ENCODE data around the gene CYSLTR2. TPM values are rescaled to one million over a fixed set of nuclear protein-coding genes. Genes with fewer than 3 reads are reported as not detected.
A peak's percentile ranks its signal among the peaks of the same experiment; 100 is the strongest.

Gene CYSLTR2, protein sequence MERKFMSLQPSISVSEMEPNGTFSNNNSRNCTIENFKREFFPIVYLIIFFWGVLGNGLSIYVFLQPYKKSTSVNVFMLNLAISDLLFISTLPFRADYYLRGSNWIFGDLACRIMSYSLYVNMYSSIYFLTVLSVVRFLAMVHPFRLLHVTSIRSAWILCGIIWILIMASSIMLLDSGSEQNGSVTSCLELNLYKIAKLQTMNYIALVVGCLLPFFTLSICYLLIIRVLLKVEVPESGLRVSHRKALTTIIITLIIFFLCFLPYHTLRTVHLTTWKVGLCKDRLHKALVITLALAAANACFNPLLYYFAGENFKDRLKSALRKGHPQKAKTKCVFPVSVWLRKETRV
- total RNA-seq, result 2.4 TPM

DNA sequence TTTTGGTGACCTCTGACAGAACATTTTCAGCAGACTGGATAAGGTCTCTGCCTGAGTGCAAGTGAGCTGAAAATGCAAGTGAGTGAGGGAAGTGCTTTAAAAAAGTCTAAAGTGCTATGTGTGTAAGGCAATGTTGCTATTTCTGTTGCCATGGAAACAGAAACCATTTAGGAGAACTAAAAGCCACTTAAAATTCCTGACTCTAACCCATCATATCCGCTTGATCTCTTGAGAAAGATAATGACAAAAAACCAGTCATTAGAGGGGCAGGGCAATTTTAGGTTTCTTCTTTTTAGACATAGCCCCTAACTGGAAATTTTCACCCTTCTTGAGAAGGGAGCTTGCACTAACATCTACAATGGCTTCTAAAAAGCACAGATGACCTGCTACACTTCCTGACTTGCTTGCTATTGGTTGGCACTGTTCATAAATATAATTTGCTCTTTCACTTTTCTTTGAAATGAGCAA is at the start of gene CYSLTR2:
CYSLTR2 (plus strand) TSS at position 458 of the 468 bp plus-strand sequence. CDS start 52,889 bp downstream, outside the sequence.
- DNase-seq, result peak; percentile 47

DNA sequence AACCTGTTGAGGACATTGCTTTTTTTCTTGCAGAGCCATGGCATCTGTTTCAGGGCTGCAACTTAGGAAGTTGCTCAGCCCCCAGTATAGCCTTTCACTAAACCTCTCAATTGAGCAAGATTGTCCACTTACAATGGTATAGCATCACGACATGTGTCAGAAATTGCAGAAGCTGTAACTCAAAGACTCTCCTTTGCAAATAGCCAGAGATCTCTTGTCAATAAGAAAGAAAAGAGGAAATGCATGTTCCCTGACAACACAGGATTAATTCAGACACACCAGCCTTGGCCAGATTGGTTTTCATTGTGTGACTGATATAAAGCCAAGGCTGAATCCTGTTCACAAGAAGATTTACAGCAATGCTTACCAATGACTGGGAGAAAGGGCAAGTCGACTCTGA is 38.7 kb upstream of the CYSLTR2 start:
- no peak for DNase-seq

DNA sequence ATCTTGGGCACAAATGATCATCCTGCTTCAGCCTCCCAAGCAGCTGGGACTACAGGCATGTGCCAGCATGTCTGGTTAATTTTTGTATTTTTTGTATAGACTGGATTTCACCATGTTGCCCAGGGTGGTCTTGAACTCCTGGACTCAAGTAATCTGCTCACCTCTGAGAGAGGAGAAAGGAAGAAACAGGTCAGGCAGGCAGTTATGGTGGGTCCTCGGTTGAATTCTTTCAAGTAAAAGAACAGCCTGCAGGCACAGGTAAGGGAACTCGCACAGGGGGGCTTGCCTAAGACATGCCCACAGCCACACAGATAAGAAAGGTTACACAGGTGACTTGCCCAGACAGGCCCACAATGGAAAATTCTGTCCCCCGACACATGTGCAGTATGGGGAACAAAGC is 34.8 kb upstream of the CYSLTR2 start:
- DNase-seq, result no peak

DNA sequence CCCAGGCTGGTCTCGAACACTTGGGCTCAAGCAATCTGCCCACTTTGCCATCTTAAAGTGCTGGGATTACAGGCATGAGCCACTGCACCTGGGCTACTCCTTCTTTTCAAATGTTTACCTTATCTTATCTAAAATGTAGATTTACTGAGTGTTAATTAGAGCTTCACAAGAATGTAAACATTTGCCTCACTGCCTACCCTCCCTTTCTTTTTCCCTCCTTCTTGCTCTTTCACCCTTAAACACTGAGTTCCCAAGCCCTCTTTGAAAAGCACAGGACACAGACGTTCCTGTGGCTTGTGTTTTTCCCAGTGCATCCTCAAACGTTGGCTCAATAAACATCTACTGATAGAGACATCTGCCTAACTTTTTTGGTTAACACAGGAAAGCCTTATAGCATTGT is 32.7 kb upstream of the CYSLTR2 start:
- DNase-seq, result no peak

DNA sequence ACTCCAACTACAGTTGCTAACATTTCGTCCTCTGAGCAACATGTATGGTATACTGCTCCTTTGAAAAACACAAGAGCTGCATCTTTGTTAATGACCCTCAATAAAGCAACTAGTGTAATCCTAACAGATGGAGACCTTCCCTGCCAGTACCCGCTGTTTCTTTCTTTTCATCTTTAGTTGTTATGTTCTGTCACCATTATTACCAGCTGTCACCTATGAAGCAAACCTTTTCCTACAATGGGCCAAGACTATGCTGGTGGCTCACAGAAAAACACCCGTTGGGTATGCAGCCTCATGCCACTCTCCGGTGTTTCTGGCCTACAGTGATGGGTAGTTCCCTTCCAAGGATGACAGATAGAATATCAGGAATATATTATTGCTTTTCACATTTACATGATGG is 29.7 kb upstream of the CYSLTR2 start:
- no peak for DNase-seq

DNA sequence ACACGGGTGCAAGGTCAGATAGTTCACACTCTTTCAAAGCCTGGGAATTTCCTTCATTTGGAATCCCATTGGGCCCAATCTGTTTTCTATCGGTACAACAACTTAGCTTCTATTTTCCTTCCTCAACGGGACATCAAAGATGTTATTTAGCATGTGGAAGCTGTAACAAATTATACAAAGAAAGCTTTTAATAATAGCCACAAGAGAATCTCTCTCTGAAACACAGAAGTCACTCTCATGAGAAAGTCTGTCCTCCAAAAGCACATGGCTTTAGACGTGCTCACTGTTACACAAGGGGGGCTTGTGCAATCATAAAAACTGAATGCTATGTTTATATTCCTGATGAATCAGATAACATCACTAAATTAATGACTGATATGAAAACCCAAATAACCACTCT is 28.9 kb upstream of the CYSLTR2 start:
- peak; percentile 74 for DNase-seq

DNA sequence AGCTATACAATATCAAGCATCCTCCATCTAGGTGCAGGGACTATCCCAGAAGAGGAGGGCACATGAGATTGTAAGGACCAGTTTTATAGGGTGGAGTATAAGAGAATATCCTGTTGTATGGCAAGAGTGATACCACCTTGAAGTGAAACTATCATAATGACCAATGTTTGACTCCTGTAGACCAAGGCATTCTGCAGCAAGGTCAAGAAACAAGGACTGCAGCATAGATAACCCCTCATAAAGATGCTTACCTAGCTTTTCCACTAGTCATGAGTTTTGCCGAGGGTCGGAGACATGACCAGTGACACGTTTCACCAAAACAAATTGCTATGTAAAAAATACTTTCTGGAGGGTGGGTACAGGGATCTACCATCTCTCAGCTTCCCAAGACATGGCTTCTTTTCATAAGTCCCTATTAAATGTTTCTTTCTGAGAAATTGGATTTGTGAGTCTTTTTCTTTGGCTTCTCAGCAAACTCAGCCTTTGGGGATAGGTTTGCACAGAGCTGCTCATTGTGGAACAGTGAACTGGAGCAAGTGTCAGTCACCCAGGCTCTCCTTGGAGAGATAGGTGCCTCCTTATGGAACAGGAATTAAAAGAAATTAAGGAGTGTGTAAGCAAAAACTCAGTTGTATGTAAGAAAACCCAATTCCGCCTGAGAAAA is 28.2 kb upstream of the CYSLTR2 start:
- no peak for DNase-seq

DNA sequence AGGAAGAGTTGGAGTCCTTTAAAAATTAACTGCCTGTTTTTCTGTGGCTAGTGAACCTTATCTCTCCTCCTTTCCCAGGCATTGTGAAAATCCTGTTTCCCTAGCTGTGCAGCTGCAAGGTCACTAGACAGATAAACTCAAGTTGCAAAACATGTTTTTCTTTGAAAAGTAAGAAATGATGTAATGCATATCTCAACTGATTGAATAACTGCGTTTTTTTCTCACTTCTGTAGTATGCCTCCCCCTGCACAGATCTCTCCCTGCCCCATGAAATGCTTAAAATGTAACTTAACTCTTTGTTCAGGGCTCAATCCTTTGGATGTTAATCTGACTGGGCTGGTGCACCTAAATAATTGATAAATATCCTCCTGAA is 27.7 kb upstream of the CYSLTR2 start:
- peak; percentile 15 for DNase-seq

DNA sequence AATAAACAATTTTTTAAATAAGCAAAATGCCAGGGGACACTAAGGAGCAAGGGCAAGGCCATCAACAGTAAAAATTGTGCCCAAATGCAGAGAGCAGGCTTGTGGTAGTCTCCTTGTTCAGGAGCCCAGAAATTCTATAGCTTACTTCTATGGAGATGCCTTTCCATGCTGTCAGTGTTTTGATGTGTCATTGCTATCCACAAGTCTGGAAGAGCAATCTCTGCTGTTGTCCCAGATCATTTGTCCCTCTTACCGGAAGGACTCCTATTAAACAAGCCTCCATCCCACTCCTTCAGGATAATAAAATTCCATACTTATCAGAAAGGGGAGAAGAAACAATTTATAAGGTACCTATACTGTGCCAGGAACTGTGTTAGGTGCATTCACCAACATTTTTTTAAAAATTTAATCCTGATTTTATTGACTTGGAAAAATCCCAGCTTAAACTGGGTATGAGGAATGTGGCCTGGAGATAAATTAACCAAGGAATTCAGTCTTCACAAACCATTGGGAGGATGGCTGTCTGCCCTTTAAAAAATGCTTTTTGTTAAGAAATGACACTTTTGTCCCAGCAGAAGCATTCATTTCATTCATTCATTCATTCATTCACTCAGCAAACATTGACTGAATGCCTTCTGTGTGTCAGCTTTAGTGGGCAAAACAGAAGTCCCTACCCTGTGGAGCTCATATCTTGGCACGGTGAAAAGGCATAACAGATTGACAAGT is 26.8 kb upstream of the CYSLTR2 start:
- DNase-seq, result no peak

DNA sequence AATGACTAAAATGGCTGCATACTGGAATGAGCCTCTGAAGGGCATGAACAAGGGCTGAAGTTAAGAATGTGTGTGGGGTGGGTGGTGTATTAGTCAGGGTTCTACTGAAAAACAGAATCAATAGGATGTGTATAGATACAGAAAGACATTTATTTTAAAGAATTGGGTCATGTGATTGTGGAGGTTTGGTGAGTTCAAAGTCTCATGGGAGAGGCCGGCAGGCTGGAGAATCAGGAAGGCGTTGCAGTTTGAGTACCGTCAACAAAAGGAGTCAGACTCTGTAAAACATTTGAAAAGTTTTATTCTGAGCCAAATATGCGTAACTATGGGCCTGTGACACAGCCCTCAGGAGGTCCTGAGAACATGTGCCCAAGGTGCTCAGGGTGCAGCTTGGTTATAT is 24.5 kb upstream of the CYSLTR2 start:
- DNase-seq, result no peak

DNA sequence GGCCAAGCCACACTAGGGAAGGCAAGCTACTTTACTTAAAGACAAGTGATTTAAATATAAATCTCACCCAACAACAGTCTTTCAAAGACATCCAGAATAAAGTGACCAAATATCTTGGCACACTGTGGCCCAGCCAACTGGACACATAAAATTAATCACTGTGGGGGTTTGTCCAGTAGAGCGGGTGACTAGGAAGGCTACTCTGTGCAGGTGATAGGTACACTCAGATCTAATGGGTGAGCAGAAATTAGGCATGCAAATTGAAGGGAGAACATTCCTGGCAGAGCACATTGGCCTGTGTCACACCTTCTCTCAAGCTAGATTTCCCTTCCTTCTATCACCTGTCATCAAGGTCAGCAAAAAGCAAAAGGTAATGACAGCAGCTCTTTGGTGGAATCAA is 23.4 kb upstream of the CYSLTR2 start:
- DNase-seq, result no peak

DNA sequence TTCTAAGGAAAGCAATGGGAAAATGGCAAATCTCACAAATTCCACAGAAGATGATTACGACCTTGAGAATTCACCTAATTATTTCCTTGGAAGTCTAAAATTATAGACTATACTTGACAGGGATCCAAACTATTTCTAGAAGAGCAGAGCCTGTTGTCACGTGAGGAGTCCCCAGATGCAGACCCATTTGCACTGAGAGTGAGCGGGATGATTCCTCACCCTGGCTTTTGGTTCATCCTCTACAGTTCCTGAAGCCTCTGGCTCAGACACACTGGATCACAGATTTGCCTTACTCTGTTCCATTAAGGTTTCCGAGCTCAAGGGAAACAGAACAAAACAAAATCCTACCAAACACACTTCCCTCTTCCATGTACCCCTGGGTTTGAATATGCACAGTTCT is 23.0 kb upstream of the CYSLTR2 start:
- peak; percentile 4 for DNase-seq

DNA sequence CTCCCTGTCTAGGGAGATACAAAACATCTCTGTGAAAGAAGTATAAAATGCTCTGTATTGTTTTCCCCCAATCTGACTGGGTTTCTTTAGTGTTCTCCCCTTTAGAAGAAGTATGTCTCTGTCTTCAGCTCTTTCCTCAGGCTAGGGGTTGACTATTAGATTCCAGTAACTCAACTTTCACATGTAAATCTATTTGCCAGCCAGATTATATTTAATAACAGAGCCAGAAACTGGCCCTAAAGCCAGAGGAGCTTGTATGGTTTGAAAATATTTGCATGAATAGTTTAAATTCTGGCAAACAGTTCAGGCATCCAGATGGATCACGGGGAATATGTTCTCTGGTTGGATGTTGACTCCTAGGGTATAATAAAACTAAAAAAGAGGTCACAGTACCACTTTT is 22.3 kb upstream of the CYSLTR2 start:
- DNase-seq, result no peak

DNA sequence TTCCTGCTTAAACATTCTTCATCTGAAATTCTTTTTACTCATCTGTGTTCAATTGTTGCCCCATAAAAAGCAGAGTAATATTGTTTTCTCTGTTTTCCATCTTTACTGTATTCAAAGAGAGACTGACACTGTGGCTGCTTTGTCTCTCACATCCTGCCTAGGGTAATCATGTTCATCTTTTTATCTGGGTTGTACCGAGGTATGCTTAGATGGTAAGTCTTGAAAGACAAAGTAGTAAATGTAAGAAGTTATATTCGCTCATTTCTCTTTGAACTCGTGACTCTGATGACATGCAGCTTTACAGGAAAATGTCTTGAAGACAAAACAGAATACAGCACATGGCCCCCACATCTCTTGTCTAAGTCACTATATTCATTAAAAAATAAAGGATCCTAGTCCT is 20.0 kb upstream of the CYSLTR2 start:
- DNase-seq, result no peak

DNA sequence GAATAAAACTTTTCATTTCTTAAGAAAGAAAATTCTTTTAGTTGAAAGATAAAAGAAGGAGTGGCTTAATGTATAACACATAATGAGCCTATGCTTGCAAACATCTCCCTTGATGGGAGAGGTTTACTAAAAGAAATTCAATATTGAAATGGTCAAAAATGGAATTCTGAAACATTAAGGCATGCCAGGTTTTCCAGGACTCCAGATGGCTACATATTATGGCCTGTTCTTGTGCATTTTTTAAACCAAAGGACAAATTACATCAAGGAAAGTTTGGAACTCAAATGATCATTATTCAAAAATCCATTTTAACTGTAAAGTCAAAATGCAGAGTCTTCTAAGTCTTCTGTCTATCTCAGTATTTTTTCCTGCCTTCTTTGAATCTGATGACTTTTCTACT is 19.1 kb upstream of the CYSLTR2 start:
- DNase-seq, result no peak

DNA sequence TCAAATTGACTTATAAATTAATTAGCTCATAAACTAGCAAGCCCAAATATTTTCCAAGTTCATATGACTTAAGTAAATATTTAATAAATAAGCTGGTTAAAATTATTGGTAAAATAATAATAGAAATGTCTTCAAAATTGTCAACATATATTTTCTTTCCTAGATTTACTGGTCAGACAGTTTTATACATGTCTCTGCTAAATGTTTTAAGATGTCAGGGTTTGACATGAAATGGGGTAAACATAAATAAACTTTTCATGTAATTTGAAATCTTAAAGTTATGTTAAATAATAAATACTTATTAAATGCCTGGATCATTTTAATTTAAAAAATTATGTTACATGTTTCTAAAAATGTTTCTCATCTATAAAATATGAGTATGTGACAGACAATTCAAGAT is 18.3 kb upstream of the CYSLTR2 start:
- DNase-seq, result no peak

DNA sequence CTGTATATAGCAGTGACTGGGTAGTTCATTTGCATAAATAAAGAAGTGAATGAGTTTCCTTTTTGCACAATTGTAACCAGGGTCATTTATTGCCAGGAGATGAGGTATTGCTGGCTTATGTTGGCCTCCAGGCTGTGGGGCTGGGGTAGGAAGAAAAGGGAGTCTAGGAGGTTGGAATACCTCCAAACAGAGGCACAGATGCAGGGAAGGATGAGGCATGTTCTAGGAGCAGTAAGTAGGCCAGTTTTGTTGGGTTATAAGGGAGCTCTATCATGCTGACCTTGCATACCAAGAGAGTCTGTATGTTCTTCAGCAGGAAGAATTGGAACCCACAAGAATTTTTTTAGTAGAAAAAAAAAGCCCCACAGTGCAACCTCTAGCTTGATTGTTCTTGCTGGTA is 17.2 kb upstream of the CYSLTR2 start:
- DNase-seq, result no peak

DNA sequence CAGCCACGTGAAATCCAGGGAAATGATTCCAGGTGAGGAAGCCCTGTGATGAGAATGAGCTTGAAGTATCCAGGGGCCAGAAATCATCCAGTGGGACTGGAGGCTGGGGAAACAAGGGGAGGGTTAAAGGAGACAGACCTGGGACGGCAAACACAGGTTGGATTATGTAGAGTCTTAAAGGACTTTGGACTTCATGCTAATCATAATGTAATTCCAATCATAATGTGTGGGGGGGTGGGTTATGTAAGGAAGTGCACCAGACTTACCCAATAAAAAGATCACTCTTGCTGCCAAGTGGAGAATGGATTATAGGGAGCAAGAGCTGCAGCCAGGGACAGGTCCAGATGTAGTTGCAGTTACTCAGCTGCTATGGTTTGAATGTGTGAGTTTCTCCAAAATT is 16.1 kb upstream of the CYSLTR2 start:
- no peak for DNase-seq

DNA sequence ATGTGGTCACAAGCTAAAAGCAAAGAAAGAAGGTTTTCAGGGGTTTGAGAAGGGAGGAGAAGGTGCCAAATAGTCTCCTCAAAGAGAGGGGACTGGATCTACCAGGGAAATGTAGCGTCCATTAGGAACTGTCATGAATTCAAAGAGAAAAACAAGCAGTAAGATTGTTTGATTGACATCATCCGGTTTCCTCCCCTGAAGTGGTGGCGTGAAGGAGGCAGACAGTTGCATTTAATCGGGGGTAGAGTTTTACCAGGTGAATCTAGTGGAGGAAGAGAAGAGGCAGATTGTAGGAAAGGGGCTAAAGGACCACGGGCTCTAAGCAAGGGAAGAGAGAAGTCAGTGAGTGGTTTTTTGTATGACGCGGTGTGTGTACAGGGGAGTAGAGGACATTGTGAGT is 13.0 kb upstream of the CYSLTR2 start:
- DNase-seq, result no peak

DNA sequence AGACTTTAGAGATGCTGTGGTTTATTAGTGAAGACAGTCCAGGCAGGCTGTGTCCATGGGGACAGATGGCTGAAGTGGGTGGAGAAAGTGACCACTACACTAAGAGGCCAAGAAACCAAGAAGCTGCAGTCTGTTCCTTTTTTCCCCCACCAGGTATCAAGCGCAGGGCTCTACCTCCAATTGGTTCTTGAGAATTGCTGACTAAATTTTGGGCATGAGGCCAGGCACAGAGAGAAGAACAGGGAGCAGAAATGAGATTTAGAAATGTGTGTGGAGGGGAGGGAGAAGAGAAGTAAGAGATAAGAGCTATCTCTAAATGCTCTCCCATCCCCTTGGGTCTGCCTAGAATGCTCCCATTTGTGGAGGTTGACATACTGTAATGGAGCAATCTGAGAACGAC is 12.3 kb upstream of the CYSLTR2 start:
- DNase-seq, result no peak

DNA sequence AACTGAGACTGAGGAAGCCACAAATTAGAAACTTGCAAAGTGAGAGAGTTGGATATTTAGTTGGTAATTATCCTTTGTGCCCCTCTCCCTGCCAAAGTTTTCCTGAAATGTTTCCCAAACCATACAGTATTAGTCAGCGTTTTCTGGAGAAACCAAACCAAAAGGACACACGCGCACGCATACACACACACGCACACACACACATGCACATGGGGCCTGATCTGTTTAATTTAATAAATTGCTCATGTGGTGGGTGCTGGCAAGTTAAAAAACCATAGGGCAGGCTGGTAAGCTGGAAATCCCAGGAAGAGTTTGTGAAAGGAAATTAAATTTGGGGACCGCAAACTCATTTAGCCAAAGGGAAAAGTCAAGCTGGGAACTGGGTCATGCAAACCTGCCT is 11.7 kb upstream of the CYSLTR2 start:
- DNase-seq, result no peak

DNA sequence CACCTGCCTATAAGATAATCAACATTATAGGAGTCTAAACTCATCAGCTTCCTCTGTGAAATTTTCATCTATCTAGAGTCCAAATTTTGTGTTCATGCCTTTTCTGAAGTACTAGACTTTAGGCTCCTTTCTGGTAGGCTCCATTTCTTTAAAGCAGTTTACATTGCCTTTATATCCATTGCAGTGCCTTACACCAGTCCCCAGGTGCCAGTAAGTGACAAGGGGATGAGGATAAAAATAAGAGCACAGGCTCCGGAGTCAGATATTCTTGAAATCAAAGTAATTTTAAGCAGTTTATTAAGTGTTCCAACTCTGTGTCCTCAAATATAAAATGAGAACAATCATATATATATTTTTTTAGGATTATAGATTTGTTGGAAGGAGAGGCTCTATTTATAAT is 10.6 kb upstream of the CYSLTR2 start:
- no peak for DNase-seq

DNA sequence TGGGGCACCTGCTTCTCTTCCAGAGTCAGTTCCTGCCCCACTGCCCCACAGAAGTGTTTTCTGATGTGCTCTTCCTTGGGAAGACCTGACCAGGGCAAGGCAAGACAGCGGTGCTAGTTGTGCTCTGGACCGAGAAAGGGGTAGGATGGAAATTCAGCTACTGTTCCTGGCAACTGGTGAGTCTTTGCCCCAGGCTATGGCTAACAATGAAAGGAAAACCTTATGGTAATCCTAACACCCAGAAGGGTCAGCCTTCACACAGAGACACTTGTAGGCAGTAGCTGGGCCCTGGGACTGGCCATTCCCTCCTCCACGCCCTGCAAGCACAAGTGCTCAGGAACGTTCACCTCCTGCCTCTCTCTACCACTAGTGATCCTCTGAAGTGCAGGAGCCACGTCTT is 9.6 kb upstream of the CYSLTR2 start:
- DNase-seq, result no peak

DNA sequence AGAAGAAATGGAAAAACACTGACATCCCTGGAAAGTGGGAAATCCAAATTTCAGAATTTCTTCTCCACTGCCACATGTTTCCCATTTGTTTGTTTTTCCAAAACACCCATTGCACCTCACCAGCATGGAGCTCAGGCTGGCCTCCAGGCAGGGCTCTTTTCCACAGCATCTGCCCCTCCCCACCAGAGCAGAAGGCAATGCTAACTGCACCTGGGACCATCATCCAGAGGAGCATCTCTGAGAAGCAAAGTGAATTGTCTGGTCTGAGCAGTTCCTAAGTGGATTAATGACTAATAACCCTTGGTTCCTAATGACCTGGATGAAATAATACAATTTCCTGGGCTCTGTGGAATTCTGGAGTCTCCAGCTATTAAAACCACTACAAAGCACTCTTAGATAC is 8.8 kb upstream of the CYSLTR2 start:
- DNase-seq, result no peak

All from skin of body (tissue), 2 donors.